GM21381 (cell line): ENCODE results near the gene TOP2B.

Experiments
- ATAC-seq: cut with Tn5 transposase; IDR thresholded peaks from one replicate; pipeline ENCODE4 v1.9.1; 2021; ENCODE audit warnings: mild to moderate bottlenecking, moderate library complexity; ENCODE audit not compliant: unreplicated experiment

The TOP2B gene

DNA sequence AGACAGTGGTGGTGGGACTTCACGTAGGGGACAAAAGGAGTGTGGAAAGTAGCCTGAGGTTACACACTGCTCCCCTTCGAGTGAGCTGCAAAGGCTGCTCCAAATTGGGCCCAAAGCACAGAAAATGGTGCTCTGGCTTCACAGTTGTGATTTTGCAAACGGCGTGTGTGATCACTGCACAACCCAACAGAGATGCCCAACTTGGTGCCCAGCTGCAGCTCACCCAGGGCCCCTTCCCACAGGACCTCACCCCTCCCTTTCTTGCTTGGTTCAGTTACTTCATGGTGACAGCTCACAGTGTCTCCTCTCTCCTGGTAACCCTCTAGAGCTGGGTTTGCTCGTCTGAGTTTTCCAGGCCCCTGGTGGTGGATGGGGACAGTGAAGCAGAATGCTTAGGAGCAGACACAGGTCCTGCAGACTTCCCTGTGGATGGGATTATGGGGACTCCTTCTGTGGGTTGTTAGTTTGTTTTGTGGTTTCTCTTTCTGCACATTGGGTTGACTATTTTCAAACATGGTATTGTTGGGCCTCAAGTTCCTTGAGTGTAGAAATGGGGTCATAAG, 98.3 kb downstream of the TOP2B start:
- no peak for ATAC-seq

GRCh38 chr3:25565807-25566206, 98.9 kb downstream of the TOP2B start:
- no peak for ATAC-seq

GRCh38 chr3:25564075-25564474, 100.6 kb downstream of the TOP2B start:
- no peak for ATAC-seq

DNA sequence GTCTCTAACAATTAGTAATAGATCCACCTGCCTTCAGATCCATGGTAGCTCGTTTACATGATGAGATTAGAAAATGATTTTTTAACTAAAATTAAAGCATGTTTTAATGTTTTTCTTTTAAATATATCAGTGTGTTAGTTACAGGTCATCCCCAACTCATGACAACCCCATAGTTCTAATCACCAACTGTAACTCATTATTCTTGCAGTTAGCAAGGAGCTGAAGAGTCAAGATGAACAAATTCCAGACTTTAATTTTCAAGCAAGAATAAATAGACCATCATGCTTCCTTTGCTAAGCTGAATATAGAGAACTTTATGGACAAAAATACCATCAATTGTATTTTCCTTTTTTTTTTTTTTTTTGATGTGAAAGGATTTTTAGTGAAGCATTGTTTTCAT, 101.1 kb downstream of the TOP2B start:
- ATAC-seq: no peak

GRCh38 chr3:25558796-25559195, 105.9 kb downstream of the TOP2B start:
- no peak for ATAC-seq

GRCh38 chr3:25558121-25558520, 106.6 kb downstream of the TOP2B start:
- ATAC-seq: no peak

- ATAC-seq: no peak
Observed at GRCh38 chr3:25557694-25558093, 107.0 kb downstream of the TOP2B start.

DNA sequence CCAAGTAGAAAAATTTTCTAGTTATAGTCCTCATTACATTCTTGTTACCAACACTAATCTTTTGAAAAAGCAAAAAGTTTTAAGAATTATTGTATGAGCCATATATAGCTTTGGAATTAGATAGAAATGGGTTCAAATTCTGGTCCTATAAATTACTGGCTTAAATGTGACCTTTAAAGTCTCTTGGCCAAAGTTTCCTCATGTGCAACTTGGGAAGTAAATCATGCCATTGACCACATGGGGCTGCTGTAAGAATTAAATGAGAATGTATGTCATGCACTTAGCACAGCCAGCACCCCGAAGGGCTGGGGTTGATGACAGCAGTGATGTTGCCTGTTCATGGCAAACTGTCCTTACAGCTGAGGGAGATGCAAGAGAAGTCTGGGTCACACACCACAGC, 108.3 kb downstream of the TOP2B start:
- ATAC-seq: no peak

DNA sequence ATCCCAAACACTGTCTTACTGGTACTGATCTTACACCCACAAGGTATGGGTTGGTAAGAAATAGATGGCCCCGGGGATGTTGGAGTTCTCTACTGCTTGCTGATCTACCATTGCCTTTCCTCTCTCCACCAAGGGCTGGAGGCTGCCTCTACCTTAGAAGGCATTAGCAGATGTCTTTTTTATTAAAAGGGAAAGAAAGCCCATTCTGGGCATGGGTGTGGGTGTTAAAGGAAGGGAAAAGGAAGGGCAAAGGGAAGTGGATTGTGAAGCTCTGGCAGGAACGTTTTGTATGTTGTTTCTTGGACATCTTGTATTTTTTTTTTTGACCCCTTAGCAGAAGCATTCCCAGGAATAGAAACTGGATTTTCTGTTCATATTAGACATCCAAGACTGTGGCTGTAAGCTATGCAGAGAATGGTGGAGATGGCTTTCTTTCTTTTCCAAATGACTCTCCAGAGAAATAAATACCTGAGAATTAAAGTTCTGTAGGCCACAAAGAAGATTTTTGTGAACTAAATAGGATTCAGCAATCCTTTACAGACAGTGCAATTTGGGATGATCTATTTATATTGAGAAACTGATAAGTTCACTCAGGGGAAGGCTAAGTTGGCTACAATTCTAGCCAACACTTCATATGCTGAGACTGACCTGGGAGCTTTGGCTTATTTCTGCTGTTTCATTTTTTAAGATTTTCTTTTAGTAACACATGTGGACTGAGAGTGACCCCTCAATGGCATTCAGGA, 108.8 kb downstream of the TOP2B start:
- no peak for ATAC-seq

GRCh38 chr3:25554376-25554775, 110.3 kb downstream of the TOP2B start:
- no peak for ATAC-seq

GRCh38 chr3:25552251-25552650, 112.5 kb downstream of the TOP2B start:
- no peak for ATAC-seq

DNA sequence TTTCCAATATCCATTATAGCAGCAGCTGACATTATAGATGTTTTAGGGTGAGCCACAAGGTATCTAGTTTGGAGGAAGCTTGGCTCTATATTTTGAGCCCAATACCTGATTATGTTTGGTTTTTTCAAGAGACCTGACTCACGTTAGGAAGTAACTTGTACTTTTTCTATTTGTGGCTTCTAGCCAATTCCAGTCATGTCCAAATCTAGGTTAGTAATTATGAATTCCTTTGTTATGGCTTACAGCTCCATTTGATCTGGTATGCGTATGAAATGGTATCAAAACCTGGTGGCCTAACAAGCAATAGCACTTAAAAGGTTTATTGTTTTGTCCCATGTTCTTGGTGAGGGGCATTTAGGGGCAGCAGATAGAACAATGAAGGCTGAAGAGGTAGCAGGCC, 115.9 kb downstream of the TOP2B start:
- ATAC-seq: no peak

GRCh38 chr3:25547943-25548674, 116.6 kb downstream of the TOP2B start:
- ATAC-seq: no peak
